Measurements from ENCODE around the gene PPARD. TPM values are rescaled to one million over a fixed set of nuclear protein-coding genes. Genes with fewer than 3 reads are reported as not detected.

Gene PPARD
- total RNA-seq, 1 donor from 2014 or later, result 33.8 TPM

- peak overlapping the region; percentile 98 for H3K27ac Mint-ChIP-seq (ENCODE audit: unreplicated experiment)
- H3K4me3 Mint-ChIP-seq (ENCODE audit: unreplicated experiment), result peak overlapping the region; percentile 98
- peaks cover 22% of the 10 kb centered on the region for H3K36me3 Mint-ChIP-seq (ENCODE audit: unreplicated experiment)
- no peak for TF ChIP-seq CTCF (IDR thresholded peaks at IDR 0.05)
- DNase-seq (ENCODE audit: extremely low spot score, unreplicated experiment), result no peak
- no peaks in the 10 kb centered on the region for H3K27me3 Mint-ChIP-seq (ENCODE audit: unreplicated experiment)
- H3K9me3 Mint-ChIP-seq (ENCODE audit: unreplicated experiment), result no peaks in the 10 kb centered on the region
- H3K4me1 Mint-ChIP-seq (ENCODE audit: unreplicated experiment), result peaks cover 39% of the 10 kb centered on the region
These were observed 127.6 kb downstream of the PPARD start for GRCh38 chr6:35469751-35470662.

GRCh38 chr6:35470663-35471120 is 128.3 kb downstream of the PPARD start:
- Mint-ChIP-seq H3K27me3 (ENCODE audit: unreplicated experiment) (no peaks in the 10 kb centered on the region), H3K4me3 (ENCODE audit: unreplicated experiment) (peak overlapping the region; percentile 98), H3K9me3 (ENCODE audit: unreplicated experiment) (no peaks in the 10 kb centered on the region), H3K36me3 (ENCODE audit: unreplicated experiment) (peaks cover 22% of the 10 kb centered on the region), H3K27ac (ENCODE audit: unreplicated experiment) (peak overlapping the region; percentile 98), H3K4me1 (ENCODE audit: unreplicated experiment) (peaks cover 39% of the 10 kb centered on the region)
- no peak for TF ChIP-seq CTCF (IDR thresholded peaks at IDR 0.05)
- no peak for DNase-seq (ENCODE audit: extremely low spot score, unreplicated experiment)

GRCh38 chr6:35471836-35472345 is 129.5 kb downstream of the PPARD start:
- Mint-ChIP-seq H3K4me3 (ENCODE audit: unreplicated experiment) (no peak overlapping the region), H3K27ac (ENCODE audit: unreplicated experiment) (peak overlapping the region; percentile 63), H3K27me3 (ENCODE audit: unreplicated experiment) (no peaks in the 10 kb centered on the region), H3K4me1 (ENCODE audit: unreplicated experiment) (peaks cover 39% of the 10 kb centered on the region), H3K36me3 (ENCODE audit: unreplicated experiment) (peaks cover 22% of the 10 kb centered on the region), H3K9me3 (ENCODE audit: unreplicated experiment) (no peaks in the 10 kb centered on the region)
- no peak for DNase-seq (ENCODE audit: extremely low spot score, unreplicated experiment)
- TF ChIP-seq CTCF (IDR thresholded peaks at IDR 0.05), result no peak

GRCh38 chr6:35473075-35473849 is 130.9 kb downstream of the PPARD start:
- peaks cover 32% of the 10 kb centered on the region for H3K4me1 Mint-ChIP-seq (ENCODE audit: unreplicated experiment)
- peaks cover 25% of the 10 kb centered on the region for H3K36me3 Mint-ChIP-seq (ENCODE audit: unreplicated experiment)
- no peak overlapping the region for H3K27ac Mint-ChIP-seq (ENCODE audit: unreplicated experiment)
- H3K9me3 Mint-ChIP-seq (ENCODE audit: unreplicated experiment), result no peaks in the 10 kb centered on the region
- H3K27me3 Mint-ChIP-seq (ENCODE audit: unreplicated experiment), result no peaks in the 10 kb centered on the region
- TF ChIP-seq CTCF (IDR thresholded peaks at IDR 0.05), result no peak
- DNase-seq (ENCODE audit: extremely low spot score, unreplicated experiment), result no peak
- no peak overlapping the region for H3K4me3 Mint-ChIP-seq (ENCODE audit: unreplicated experiment)

GRCh38 chr6:35473850-35474130 is 131.4 kb downstream of the PPARD start:
- DNase-seq (ENCODE audit: extremely low spot score, unreplicated experiment), result no peak
- Mint-ChIP-seq H3K27ac (ENCODE audit: unreplicated experiment) (peak overlapping the region; percentile 44), H3K9me3 (ENCODE audit: unreplicated experiment) (no peaks in the 10 kb centered on the region), H3K36me3 (ENCODE audit: unreplicated experiment) (peaks cover 28% of the 10 kb centered on the region), H3K4me1 (ENCODE audit: unreplicated experiment) (peaks cover 32% of the 10 kb centered on the region), H3K4me3 (ENCODE audit: unreplicated experiment) (no peak overlapping the region), H3K27me3 (ENCODE audit: unreplicated experiment) (no peaks in the 10 kb centered on the region)
- TF ChIP-seq CTCF (IDR thresholded peaks at IDR 0.05), result no peak
